T follicular helper cell (primary cell): ENCODE measurements around the gene TSR1.

Experiments used
- DNase-seq: peaks from one replicate; pipeline ENCODE4 v3.0.0-alpha.2; 2020; ENCODE audit warnings: low read depth
- total RNA-seq, 2 experiments: gene quantifications; one replicate each; lab custom pipeline; 2026; lab: John Stamatoyannopoulos, UW

The TSR1 gene
- 99.1 to 433 reads per million in 2 experiments for total RNA-seq

DNA sequence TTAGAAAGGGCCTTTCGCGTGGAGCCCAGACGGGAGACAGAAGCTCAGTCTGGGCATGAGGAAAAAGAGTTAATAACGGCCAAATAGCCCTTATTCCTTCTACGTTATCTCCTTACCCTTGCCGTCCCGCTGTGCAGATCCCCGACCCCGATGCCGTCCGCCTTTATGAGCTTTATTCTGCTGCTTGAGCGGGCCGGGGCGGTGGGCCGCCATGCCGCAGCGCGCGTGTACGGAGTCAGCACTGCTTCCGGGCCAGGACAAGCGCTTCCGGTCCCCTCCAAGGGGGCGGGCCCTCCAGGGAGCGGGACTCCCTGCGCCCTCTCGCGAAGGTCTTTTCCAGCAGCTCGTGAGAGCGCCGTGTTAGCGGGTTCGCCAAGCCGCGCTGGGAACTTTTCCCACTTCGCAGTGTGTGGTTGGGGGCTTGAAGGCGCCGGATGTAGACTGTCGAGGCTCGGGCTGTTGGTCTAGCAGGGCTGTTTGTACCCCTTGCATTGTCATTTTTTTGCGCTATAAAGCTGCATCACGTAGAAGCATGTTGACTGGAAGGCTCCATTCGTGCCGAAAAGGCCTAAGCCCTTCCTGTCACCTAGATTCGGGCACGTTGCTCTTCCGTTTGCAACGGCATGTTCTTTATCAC, at the start of gene TSR1:
Gene TSR1 (minus strand): TSS at position 243 of the 637 bp plus-strand sequence. CDS start 30 bp downstream, at position 213.
- DNase-seq = peak; percentile 84

DNA sequence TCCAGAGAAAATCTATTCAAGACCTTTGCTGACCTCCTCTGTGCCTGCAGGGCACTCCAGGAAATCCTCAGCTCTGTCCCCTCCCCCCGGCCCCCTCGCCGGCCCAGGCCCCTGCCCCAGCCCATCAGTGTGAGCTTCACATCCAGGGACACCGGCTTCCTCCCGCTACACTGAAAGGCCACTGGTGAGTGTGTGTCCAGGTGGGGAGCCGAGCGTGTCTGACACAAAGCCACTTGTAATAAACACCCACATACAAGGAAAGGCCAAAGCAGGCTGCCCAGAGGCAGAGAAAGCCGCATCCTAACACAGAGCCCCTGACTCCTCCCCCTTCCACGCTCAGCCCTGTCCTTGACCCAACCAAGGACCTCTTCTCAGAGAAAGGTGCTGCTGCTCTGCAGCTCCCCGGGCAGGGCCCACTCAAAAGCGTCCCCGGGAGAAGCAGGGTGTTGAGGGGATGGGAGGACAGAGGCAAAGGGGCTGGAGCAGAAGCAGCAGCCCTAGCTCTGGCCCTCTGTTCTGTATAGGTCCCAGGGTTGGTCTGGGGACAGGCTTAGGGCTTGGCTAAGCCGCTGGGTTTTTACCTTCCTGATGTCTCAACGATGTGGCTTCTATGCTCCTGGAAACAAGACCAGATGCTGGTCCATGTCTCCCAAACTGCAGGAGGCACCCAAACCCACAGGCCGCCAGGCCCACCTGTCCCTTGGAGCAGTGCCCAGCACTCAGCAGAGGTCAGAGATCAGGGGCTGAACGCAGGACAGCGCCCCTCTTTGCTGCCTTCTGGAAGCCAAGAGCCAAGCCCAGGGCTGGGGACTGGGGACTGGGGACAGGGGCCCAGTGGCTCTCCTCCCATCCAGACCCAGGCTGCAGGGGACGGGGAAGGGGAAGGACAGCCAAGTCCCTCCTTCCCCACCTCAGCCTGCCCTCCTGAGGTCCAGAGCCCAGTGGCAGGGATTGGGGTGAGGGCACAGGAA, 49.3 kb upstream of the TSR1 start:
- DNase-seq = no peak

DNA sequence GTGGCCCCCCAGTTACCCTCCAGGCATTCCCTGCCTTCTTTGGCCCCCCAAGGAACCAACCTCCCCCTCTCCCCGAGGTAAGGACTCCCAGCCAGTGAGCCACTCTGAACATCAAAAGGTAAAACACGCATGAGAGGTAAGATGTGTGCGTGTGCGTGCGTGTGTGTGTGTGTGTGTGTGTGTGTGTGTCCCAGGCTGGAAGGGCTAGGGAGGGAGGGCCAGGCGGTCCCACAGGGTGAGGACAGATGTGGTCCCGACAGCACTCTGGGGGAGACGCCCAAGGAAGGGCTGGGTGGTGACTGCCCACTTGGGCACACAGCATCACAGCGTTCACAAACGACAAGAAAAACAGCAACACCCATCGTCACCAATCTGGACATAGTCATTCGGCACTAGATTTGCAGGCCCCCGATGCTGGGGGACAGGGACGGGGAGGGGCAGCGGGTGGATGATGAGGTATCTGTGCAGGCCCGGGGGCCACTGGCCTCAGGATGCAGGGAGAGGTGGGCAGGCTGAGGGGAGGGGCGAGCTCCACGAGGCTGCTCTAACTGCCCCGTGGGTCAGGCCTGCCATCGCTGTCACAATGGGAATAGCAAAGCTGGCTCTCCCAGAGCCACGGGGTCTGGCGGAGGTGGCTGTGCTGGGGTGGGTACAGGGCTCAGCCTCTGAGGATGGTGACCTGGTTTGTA, 48.3 kb upstream of the TSR1 start:
- no peak for DNase-seq

DNA sequence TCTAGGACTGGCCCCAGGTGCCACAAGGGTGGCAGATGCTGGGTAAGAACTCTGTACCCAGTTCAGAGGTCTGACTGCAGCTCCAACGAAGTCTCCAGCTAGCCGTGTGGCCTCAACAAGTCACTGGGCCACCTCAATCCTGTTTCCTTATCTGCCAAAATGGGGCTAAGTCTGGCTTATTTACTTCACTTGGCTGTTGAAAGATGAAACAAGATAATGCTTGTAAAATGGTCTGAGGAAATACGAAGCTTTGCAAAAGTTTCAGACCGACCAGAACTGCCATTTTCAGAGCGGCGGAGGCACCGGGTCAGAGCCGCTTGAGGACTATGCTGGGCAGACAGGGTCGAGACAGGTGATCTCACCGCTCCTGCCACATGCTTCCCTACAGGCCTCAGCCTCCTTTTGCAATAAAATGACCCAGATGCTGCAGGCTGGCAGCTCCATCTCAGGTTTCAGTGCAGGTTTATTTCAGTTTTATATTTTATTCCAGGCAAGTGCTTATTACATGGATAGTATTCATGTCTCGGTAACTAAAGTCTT, 47.4 kb upstream of the TSR1 start:
- no peak for DNase-seq

DNA sequence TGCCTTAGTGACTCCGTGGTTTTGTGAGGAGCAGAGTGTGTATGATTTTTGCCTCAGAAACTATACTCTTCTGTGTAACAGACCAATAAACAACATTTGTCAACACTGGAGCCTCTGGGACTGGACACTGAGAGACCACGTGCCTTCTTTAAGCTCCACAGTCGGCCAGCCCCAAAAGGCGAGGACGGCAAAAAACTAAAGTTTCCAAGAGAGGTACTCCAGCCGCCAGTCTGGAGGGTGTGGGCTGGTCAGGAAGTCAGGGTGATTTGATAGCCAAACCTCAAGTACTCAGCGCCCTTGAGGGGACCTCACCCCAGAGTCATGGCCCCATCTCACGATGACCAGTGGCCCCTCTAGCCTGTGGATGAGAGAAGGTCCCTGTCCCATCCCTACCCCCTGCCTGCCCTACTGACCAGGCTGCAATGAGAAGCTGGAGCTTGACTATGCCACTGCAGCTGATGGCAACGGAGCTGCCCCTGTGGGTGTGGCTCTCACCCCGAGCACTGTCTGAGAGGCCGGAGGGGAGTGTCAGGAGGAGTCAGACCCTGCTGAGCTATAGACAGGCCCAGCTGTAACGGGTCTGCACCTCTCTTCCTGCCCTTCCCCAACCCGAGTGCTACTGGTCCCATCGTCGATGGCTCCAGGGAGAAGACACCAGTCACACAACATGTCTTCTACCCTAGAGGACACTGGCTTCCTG, 44.8 kb upstream of the TSR1 start:
- no peak for DNase-seq

DNA sequence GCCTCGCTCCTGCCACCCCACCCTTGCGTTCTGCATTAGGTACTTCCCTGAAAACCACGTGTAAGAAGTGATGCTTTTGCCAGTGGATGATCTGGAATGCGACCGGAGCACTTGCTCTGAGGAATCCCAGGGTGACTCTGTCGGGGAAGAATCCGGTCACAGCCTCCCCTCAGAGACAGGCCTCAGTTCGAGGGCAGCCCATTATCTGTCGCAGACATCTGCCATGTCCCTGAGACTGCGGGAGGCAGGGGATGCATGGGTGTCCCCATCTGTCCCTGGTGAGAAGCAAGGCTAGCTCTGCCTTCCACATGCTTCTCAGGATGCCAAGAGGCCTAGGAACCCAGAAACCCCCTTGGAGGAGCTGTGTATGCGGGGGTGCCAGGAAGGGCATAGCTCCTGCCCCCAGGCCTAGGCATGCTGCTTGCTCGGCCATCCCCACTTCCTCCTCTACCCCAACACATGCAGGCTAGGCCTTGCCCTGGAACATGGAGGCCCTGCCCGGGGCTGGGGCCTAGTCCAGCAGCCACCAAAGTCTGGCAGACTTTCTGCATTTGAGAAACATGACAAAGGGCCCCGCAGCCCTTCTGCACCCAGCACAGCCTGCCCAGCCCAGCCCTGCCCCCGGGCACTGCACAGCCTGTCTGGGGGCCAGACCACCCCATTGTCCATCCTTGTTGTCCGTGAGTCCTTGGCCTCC, 44.1 kb upstream of the TSR1 start:
- no peak for DNase-seq

DNA sequence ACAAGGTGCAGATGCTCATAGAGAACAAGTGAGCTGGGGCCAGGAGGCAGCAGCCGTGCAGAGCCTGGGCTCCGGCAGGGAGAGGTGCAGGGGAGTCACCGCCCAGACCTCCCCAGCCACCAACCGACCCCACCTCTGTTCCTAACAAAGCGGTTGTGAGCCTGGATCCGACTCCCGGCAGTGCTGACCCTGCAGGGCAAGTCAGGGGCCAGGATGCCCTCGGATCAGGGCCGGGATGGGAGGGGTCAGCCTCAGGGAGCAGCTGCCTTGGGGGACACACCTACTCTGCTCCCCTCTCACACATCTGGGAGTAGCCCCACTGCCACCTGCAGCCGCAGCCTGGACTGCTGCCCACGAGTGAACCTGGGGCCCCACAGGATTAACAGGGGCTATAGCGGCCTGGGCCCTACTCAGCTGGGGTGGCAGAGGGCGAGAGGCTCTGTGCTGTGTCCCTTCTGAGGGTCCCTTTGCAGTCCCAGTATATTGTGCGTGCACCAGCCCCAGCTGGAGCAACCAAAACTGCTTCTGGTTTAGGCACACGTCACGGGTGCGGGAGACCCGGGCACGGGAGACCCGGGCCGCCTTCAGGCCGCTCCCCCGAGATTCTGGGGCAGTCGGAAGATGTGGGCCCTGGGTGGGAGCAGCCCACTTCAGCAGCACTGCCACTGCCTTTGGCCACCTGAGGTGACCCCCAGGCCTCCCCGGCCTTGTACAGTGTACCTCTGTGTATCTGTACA, 43.4 kb upstream of the TSR1 start:
- DNase-seq = no peak

DNA sequence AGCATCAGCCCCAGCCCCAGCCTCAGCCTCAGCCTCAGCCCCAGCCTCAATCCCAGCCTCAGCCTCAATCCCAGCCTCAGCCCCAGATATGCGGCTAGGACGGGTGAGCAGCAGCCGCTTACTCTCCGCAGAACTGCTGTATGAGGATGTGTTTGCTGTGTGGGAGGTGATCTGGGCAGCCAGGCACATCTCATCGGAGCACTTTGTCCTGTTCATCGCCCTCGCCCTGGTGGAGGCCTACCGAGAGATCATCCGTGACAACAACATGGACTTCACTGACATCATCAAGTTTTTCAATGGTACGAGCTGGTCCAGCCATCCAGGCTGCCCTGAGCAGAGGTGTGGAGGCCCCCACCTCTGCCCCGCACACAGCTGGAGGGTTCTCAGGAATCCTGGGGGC, 42.6 kb upstream of the TSR1 start:
- no peak for DNase-seq

DNA sequence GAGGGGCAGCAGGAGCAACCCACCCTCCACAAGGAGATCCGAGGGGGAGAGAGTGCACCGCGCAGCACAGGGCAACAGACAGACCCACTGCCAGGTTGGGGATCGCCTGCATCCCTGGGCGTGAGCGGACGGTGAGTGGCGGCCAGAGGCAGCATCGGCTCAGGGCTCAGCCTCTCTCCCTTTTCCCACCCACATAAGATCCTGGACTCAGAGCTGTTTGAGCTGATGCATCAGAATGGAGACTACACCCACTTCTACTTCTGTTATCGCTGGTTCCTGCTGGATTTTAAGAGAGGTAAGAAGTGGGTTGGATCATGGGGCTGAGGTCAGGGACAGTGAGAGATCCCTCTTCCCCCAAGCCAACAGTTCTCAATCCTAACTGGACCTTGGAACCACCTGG, 41.4 kb upstream of the TSR1 start:
- no peak for DNase-seq

DNA sequence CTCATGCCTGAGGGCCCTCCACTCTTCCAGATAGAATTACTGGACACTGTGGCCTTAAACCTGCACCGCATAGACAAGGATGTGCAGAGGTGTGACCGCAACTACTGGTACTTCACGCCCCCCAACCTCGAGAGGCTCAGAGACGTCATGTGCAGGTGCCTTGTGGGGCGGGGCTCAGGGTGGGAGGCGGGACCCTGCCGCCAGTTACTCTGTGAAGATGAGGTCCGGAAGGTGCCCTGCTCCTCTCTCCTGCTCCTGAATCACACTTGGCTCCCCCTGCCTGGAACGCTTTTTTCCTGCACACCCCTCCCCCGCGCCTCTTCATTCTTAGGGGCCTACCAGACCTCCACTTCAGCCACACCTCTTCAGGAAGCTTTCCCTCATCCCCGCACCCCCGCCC, 39.9 kb upstream of the TSR1 start:
- no peak for DNase-seq

DNA sequence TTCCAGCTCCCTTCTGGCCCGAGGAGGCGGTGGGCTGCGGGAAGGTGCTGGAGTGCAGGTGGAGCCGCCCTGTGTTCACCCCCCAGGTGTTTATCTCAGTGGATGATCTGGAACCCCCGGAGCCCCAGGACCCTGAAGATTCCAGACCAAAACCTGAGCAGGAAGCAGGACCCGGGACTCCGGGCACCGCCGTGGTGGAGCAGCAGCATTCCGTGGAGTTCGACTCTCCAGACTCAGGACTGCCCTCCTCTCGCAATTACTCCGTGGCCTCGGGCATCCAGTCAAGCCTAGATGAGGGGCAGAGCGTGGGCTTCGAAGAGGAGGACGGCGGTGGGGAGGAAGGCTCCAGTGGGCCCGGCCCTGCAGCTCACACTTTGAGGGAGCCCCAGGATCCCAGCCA, 39.1 kb upstream of the TSR1 start:
- no peak for DNase-seq

DNA sequence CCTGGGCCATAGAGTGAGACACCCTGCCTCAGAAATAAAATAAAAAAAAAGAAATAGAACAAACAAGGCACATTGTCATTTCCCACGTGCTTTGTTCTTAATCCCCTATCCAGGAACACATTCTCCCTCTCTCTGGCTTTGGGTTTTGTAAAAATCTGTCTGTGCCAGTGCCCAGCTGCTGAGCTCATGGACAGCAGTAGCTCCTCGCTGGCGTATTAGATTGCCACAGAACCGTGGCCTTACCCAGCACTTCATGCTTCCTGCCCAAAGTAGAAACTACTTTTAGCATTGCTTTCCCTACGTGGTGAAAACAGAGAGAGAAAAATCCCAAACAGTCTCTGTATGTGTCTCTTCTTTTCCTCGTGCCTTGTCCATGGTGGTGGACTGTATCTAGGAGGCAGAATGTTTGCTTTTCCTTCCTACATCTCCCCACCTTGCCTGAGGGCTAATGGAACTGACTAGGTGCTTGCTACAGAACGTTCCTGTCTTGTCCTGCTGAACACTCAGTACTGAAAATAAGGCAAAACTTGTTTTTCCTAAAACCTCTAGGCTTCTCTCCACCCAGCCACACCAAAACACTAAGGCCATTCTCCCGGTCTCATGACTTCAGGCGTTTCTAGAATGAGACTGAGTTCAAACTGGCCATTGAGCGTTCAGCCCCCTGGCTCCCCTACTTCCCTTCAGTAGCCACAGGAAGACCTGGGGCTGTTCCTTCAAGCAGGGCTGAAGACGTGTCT, 38.5 kb upstream of the TSR1 start:
- no peak for DNase-seq

DNA sequence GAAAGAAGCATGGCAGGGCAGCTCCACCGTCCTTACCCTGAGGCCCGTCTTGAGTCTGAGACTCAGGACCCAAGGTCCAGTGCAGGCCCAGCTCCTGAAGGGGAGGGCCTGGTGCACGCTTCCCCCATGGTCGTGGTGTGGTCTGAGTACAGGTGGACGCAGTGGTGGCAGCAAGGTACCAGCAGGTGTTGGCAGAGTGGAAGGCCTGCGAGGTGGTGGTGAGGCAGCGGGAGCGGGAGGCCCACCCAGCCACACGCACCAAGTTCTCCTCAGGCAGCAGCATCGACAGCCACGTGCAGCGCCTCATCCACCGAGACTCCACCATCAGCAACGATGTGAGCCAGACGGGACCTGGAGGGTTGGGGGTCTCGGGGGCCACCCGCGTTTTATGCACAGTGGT, 36.9 kb upstream of the TSR1 start:
- no peak for DNase-seq

DNA sequence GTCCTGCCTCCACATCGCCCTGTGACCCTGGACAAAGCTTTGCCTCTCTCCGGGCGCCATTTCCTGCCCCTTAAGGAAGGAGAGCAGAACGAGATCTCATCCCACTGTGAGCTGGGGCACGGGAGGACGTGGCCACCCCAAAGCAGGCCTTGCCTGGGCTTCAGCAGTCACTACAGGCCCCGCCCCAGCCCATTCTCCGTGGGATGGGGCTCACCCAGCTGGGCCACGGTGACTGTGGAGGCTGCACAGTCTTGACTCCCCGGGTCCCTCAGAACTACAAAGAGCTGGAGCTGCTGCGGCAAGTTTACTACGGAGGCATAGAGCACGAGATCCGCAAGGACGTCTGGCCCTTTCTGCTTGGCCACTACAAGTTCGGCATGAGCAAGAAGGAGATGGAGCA, 36.4 kb upstream of the TSR1 start:
- no peak for DNase-seq

DNA sequence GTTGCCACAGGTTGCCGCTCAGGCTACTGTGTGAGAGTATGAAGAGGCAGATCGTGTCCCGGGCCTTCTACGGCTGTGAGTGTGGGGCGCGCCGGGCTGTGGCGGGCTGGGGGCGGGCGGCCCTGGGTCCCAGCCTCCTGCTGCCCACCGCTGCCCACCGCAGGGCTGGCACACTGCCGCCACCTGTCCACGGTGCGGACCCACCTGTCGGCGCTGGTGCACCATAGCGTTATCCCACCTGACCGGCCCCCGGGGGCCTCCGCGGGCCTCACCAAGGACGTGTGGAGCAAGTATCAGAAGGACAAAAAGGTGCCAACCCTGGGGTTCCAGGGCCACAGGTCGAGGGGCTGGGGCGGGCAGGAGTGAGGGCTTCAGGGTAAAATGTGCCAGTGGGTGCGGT, 35.9 kb upstream of the TSR1 start:
- DNase-seq = no peak

DNA sequence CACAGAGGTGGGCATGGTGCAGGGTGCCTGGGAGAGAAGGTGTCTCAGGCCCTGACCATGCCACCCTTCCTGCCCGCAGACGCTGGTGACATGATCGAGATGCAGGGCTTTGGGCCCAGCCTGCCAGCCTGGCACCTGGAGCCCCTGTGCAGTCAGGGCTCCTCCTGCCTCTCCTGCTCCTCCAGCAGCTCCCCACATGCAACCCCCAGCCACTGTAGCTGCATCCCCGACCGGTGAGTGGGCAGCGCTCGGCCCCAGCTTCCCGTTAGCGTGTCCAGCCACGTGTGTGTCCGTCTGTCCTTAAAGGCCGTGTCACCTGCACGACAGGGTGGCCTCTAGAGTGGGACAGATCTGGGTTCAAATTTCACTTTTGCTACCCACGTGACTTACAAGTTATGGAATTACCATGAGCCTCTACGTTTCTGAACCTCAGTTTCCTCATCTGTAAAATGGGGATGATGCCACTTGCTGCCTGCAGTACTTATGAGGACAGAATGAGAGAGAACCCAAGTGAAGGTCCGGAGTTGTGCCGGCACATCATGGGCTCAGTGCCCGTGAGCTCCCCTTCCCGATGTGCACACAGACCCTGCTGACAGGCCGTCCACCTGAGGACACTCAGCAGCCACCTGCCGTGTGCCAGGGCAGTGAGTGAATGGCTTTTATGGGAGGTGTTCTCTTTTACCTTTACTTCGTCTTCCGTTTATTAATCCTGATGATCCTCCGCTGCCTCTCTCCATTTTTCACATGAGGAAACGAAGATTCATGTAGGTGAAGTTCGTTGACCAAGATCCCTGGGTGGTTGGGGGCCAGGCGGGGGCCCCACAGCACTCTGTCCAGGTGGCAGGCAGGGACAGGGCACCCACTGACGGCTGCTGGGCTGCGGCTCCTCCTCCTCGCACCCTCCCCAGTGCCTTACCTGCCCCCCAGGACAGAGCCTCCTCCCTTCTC, 35.2 kb upstream of the TSR1 start:
- no peak for DNase-seq

DNA sequence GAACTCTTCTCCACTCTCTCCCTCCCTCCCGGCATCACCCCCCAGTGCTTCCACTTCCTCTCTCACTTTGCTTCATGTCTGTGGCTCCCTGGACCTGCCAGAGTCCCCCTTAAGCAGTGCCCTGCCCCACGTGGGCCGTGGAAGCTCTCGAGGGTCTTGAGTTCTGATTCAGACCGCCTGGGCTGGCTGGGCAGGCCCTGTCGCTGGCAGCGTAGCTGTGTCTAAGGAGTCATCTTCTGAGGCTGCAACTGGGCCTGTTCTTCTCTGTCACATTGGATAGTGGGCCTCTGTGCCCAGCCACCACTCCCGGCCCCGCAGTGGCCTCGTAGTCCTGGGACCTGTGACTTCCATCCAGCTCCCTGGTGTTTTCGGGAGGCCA, 33.9 kb upstream of the TSR1 start:
- no peak for DNase-seq

DNA sequence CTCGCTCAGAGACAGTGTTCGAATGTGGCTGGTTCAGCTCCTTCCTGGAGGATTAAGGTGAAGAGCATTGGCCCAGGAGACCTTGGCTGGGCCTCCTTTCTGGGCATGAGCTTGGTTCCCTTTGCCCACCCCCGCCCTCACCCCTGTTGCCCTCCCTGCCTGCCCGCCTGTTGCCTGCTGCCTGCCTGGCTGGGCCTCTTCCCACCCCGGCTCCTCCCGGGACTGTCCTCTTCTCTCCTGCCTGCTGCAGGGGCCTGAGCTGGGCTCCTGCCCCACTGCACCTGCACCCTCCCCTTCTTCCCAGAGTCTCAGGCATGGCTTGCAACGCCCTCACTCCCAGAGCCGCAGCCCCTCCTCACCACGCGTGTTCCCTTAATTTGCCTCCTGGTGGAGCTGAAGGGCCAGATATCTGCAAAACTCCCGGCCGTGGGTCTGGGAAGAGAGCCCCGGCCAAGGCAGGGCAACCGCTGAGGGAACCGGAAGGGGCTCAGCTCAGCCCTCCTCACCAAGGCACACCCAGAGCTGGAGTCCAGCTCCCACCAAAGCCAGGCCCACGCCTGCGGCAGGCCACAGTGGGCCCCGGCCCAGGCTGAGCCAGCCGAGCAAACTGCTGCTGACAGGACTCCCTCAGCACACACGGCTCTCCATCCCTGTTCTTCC, 33.4 kb upstream of the TSR1 start:
- DNase-seq = no peak
